IMR-90 (cell line): ENCODE measurements around the gene GJB4. TPM values are rescaled to one million over a fixed set of nuclear protein-coding genes. Genes with fewer than 3 reads are reported as not detected.

Source experiments
- ATAC-seq: fragments of 200-7000 bp; cut with Tn5 transposase; 2 replicates; pipeline ENCODE4 v1.9.1; 2020; ENCODE audit warnings: low read depth, mild to moderate bottlenecking, moderate library complexity
- BruUV-seq: library from RNA; stranded (reverse); fragments of 400-500 nt; replicated peaks from 2 replicates; lab custom pipeline; 2021; lab: Mats Ljungman, UMichigan
- CTCF ChIA-PET: fragments of 300-600 bp; formaldehyde crosslinking; extraction: SDS; loops from one replicate; lab custom pipeline; 2021; ENCODE audit warnings: antibody characterized with exemption; lab: Yijun Ruan, JAX
- POLR2A ChIA-PET: fragments of 300-600 bp; sonication (Branson Sonifier 250); formaldehyde crosslinking; loops from one replicate; lab custom pipeline; 2022; ENCODE audit warnings: antibody characterized with exemption; ENCODE audit not compliant: unreplicated experiment; lab: Charles Lee
- DNase-seq: peaks from one replicate; pipeline ENCODE4 v3.0.0; 2013
- H2AFZ ChIP-seq: replicated peaks from 2 replicates; pipeline ENCODE3; 2013; ENCODE audit warnings: low read length, mild to moderate bottlenecking; ENCODE audit not compliant: poor library complexity
- H2AK5ac ChIP-seq: 2 replicates; pipeline ENCODE4 v1.6.1; 2013; ENCODE audit warnings: low read depth, low read length, inconsistent platforms
- H2AK9ac ChIP-seq: replicated peaks from 2 replicates; pipeline ENCODE3; 2013; ENCODE audit warnings: mild to moderate bottlenecking, low read depth, low read length, moderate library complexity; ENCODE audit not compliant: poor library complexity
- H2BK120ac ChIP-seq: 2 replicates; pipeline ENCODE4 v1.6.1; 2013; ENCODE audit warnings: low read depth, low read length, inconsistent platforms
- H2BK15ac ChIP-seq: 3 replicates; pipeline ENCODE4 v1.6.1; 2013; ENCODE audit warnings: low read depth, low read length, inconsistent platforms
- H2BK20ac ChIP-seq: 2 replicates; pipeline ENCODE4 v1.6.1; 2013; ENCODE audit warnings: low read depth, mild to moderate bottlenecking, inconsistent platforms, low read length, moderate library complexity
- H2BK5ac ChIP-seq: 2 replicates; pipeline ENCODE4 v1.6.1; 2013; ENCODE audit warnings: mild to moderate bottlenecking, low read depth, low read length, inconsistent platforms; ENCODE audit not compliant: poor library complexity, severe bottlenecking
- H3K14ac ChIP-seq: replicated peaks from 2 replicates; pipeline ENCODE4 v1.6.1; 2013; ENCODE audit warnings: low read depth, low read length, inconsistent platforms
- H3K18ac ChIP-seq: 2 replicates; pipeline ENCODE4 v1.6.1; 2013; ENCODE audit warnings: low read depth, low read length, control low read depth
- H3K23ac ChIP-seq: 2 replicates; pipeline ENCODE4 v1.6.1; 2013; ENCODE audit warnings: low read depth, low read length, inconsistent platforms
- H3K27ac ChIP-seq: 2 replicates; pipeline ENCODE4 v1.5.1; 2013; ENCODE audit warnings: mild to moderate bottlenecking, control low read depth, low read length; ENCODE audit not compliant: insufficient read depth
- H3K27me3 ChIP-seq: 2 replicates; pipeline ENCODE4 v1.6.1; 2013; ENCODE audit warnings: low read length; ENCODE audit not compliant: control insufficient read depth, insufficient read depth
- H3K36me3 ChIP-seq: 2 replicates; pipeline ENCODE4 v1.6.1; 2013; ENCODE audit warnings: low read length, mixed read lengths; ENCODE audit not compliant: control insufficient read depth, insufficient read depth
- H3K4ac ChIP-seq: 2 replicates; pipeline ENCODE4 v1.6.1; 2013; ENCODE audit warnings: low read depth, low read length, inconsistent platforms
- H3K4me1 ChIP-seq: 2 replicates; pipeline ENCODE4 v1.6.1; 2013; ENCODE audit warnings: low read length, mixed read lengths; ENCODE audit not compliant: control insufficient read depth, insufficient read depth
- H3K4me2 ChIP-seq: 2 replicates; pipeline ENCODE4 v1.6.1; 2013; ENCODE audit warnings: low read depth, mild to moderate bottlenecking, control low read depth, low read length, moderate library complexity
- H3K4me3 ChIP-seq: 2 replicates; pipeline ENCODE4 v1.5.1; 2013; ENCODE audit warnings: low read depth, mild to moderate bottlenecking, control low read depth, low read length, moderate library complexity; ENCODE audit not compliant: insufficient read depth
- H3K56ac ChIP-seq: 2 replicates; pipeline ENCODE4 v1.6.1; 2013; ENCODE audit warnings: low read length, inconsistent platforms; ENCODE audit not compliant: insufficient read depth; ENCODE audit errors: extremely low read depth
- H3K79me1 ChIP-seq, 2 experiments: 2 replicates each; pipeline ENCODE4 v1.6.1; 2013; ENCODE audit warnings: low read length in 2 of 2, inconsistent platforms in 1 of 2, low read depth in 1 of 2
- H3K9ac ChIP-seq: 2 replicates; pipeline ENCODE4 v1.6.1; 2013; ENCODE audit warnings: low read depth, low read length, control low read depth
- H3K9me1 ChIP-seq: 2 replicates; pipeline ENCODE4 v1.6.1; 2013; ENCODE audit warnings: low read length, inconsistent platforms; ENCODE audit not compliant: insufficient read depth
- H3K9me3 ChIP-seq: 2 replicates; pipeline ENCODE4 v1.6.1; 2013; ENCODE audit warnings: low read length; ENCODE audit not compliant: control insufficient read depth, insufficient read depth
- H4K20me1 ChIP-seq: 2 replicates; pipeline ENCODE4 v1.6.1; 2013; ENCODE audit warnings: low read length, inconsistent platforms; ENCODE audit not compliant: insufficient read depth
- H4K5ac ChIP-seq: 2 replicates; pipeline ENCODE4 v1.6.1; 2013; ENCODE audit warnings: mild to moderate bottlenecking, low read depth, low read length, control low read depth
- H4K8ac ChIP-seq, 2 experiments: 2 replicates each; pipeline ENCODE4 v1.6.1; 2013; ENCODE audit warnings: low read depth in 2 of 2, low read length in 2 of 2, control low read depth in 1 of 2, inconsistent platforms in 1 of 2
- H4K91ac ChIP-seq: 2 replicates; pipeline ENCODE4 v1.6.1; 2013; ENCODE audit warnings: low read depth, low read length, inconsistent platforms; ENCODE audit not compliant: insufficient read depth
- BHLHE40 ChIP-seq: fragments of 150-350 bp; IDR thresholded peaks from 2 replicates; pipeline ENCODE4 v1.6.1; 2016; ENCODE audit warnings: mild to moderate bottlenecking, low read depth, low read length
- POLR2A ChIP-seq: IDR thresholded peaks from 2 replicates; pipeline ENCODE4 v1.6.1; 2012; ENCODE audit warnings: mild to moderate bottlenecking, low read depth, low read length
- RFX5 ChIP-seq: IDR thresholded peaks from 2 replicates; pipeline ENCODE4 v1.8.0; 2012; ENCODE audit warnings: low read depth, mild to moderate bottlenecking, low read length, moderate library complexity
- WGBS, 2 experiments: methylation state at CpG; one replicate each; pipeline versions ENCODE4 v1.1.5 to v1.1.7; 2013; ENCODE audit warnings: missing lambda C conversion rate in 2 of 2; ENCODE audit not compliant: insufficient read length in 1 of 2; ENCODE audit errors: extremely low coverage in 2 of 2; 5-methylcytosine and 5-hydroxymethylcytosine counted together
- dilution Hi-C: fragments of 300-500 bp; cut with HindIII; formaldehyde crosslinking; loops from one replicate; pipeline ENCODE4 v1.14.3; 2018; ENCODE audit warnings: low sequenced_read_pairs; ENCODE audit not compliant: unreplicated experiment
- in situ Hi-C: fragments of 300-500 bp; cut with MboI; formaldehyde crosslinking; loops from 3 replicates; pipeline ENCODE4 v1.14.3; 2019; ENCODE audit warnings: low sequenced_read_pairs, inconsistent platforms, mixed read lengths
- intact Hi-C: fragments of 100-400 bp; cut with micrococcal nuclease; formaldehyde crosslinking; loops from 2 replicates; pipeline ENCODE4 v1.10.0; 2022
- polyA plus RNA-seq, 3 experiments: library from polyadenylated mRNA; depleted of rRNA; stranded (reverse); fragments of >200 nt; gene quantifications; 2 replicates each; pipeline ENCODE4 v1.2.3, GENCODE V29; 2012; ENCODE audit warnings: low replicate concordance in 1 of 3
- total RNA-seq: library from RNA; depleted of rRNA; stranded (reverse); fragments of >200 nt; gene quantifications from 2 replicates; pipeline ENCODE4 v1.2.3, GENCODE V29; 2012

The GJB4 gene
- total and polyA plus RNA-seq, 2 of the 4 experiments (the other 2 are of a cell fraction): not detected

- TF ChIP-seq BHLHE40 (no peak), POLR2A (no peak), RFX5 (no peak)
- Histone ChIP-seq H2BK120ac (no peak overlapping the region), H4K91ac (no peak overlapping the region), H4K20me1 (no peaks in the 10 kb centered on the region), H3K4me1 (peaks cover 2% of the 10 kb centered on the region), H2AK9ac (no peak overlapping the region), H3K27ac (no peak overlapping the region), H3K9me3 (no peaks in the 10 kb centered on the region), H2AFZ (no peak overlapping the region), H3K4me2 (no peak overlapping the region), H2BK20ac (no peak overlapping the region), H4K5ac (no peak overlapping the region), H2AK5ac (no peak overlapping the region), H3K79me1 (no peaks in the 10 kb centered on the region), H3K14ac (no peak overlapping the region), H3K23ac (no peak overlapping the region), H3K18ac (no peak overlapping the region), H3K56ac (no peak overlapping the region), H2BK15ac (no peak overlapping the region), H3K4ac (no peak overlapping the region), H3K9ac (no peak overlapping the region), H3K36me3 (no peaks in the 10 kb centered on the region), H4K8ac (no peak overlapping the region), H3K4me3 (no peak overlapping the region), H3K27me3 (no peaks in the 10 kb centered on the region), H2BK5ac (no peak overlapping the region), H3K9me1 (no peaks in the 10 kb centered on the region)
- dilution Hi-C loops: no loop called here
- 67% methylated on average over 1 of the region's 3 CpGs; no CpG with 5 or more reads in 1 of the 2 experiments for WGBS, 2 experiments
- DNase-seq: no peak
- POLR2A ChIA-PET: interaction anchor here (0.5 kb wide), 1 partner anchor 18 kb away, joined by 3 read pairs; no protein-coding TSS in a partner anchor
- intact Hi-C loops: no loop called here
- CTCF ChIA-PET: no interaction called here
- in situ Hi-C loops: no loop called here
- BruUV-seq: no TSS peak
- ATAC-seq: no peak
These were observed 44.2 kb downstream of the GJB4 start for GRCh38 chr1:34803770-34804169.
